Fibroblast of skin of scalp (primary cell): ENCODE data around the gene TTYH1.
A peak's percentile ranks its signal among the peaks of the same experiment; 100 is the strongest.
"Not testable (repeated sequence)": the region's sequence is repeated elsewhere in the genome, so short reads cannot be mapped to it uniquely, and the experiment has no call there.

Experiments used
- DNase-seq: peaks from one replicate; pipeline ENCODE4 v3.0.0-alpha.2; 2013

Gene TTYH1

DNA sequence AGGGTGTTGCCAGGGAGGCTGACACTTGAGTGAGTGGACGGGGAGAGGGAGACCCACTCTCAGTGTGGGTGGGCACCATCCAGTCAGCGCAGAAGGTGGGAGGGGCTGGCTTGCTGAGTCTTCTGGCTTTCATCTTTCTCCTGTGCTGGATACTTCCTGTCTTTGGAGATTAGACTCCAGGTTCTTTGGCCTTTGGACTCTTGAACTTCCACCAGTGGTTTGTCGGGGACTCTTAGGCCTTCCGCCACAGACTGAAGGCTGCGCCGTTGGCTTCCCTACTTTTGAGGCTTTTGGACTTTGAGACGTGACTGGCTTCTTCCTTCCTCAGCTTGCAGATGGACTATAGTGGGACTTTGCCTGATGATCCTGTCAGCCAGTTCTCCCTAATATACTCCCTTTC lies 29.5 kb downstream of the TTYH1 start:
- no peak for DNase-seq

DNA sequence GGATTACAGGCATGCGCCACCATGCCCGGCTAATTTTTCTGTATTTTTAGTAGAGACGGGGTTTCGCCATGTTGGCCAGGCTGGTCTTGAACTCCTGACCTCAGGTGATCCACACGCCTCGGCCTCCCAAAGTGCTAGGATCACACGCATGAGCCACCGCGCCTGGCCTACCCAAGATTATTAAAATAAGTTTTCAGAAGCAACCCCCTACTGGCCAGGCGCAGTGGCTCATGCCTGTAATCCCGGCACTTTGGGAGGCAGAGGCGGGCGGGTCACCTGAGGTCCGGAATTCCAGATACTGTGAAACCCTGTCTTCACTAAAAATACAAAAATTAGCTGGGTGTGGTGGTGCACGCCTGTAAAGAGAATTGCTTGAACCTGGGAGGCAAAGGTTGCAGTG lies 31.1 kb downstream of the TTYH1 start:
- not testable (repeated sequence) for DNase-seq

GRCh38 chr19:54448040-54448773 lies 32.9 kb downstream of the TTYH1 start:
- DNase-seq = peak; percentile 60

DNA sequence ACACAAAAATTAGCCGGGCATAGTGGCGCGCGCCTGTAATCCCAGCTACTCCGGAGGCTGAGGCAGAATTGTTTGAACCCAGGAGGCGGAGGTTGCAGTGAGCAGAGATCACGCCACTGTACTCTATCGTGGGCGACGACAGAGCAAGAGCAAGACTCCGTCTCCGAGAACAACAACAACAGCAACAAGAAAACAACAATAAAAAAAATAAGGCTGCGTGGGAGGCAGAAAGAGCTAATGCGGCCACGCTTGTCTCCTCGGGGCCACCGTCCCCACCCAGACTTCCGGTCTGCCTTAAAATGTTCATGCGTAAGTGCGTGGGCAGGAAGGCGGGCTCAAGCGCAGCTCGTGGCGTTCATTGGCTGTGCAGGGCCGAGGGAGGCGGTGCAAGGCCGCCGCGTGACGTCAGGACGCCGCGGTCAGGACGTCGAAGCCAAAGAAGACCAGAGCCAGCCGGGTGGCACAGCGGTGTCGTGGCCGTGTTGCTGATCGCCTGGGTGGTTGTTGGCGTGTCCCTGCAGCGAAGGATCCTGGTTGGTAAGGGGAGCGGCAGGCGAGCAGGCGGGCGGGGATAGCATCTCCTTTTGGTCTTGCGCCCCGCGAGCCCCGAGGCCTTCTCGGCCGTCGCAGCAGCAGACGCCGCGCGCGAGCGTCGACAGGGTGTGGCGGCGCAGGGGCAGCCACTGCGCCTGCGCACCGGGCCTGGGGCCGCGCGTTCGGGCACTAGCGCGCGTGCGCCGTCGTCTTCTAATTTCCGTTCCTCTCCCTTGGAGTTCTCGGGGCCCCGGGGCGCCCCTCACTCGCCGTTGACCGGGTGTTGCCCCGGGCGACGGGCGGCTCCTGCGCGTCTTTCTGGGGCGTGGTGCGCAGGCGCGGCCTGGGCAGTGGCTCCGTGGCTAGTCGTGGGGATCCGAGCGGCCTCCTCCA lies 33.8 kb downstream of the TTYH1 start, which contains the start of gene LENG8:
Gene LENG8, plus strand, starts transcription at position 426 of the 927 bp plus-strand sequence. CDS start 2,146 bp downstream, outside the sequence.
- DNase-seq = peak; percentile 98

GRCh38 chr19:54449701-54450069 lies 34.4 kb downstream of the TTYH1 start:
- DNase-seq = no peak

GRCh38 chr19:54451331-54451871 lies 36.1 kb downstream of the TTYH1 start:
- no peak for DNase-seq

DNA sequence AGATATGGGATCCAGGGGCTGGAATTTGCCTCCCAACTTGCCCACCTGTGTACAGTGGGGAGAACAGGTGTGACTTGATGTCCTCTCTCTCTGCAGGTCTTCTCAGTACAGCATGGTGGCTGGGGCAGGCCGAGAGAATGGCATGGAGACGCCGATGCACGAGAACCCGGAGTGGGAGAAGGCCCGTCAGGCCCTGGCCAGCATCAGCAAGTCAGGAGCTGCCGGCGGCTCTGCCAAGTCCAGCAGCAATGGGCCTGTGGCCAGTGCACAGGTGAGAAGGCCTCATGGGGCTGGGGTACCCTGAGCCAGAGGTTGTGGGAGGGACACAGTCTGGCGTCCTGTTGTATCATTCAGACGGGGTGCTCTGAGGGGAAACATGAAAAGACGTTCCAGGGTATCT lies 36.7 kb downstream of the TTYH1 start:
- no peak for DNase-seq

DNA sequence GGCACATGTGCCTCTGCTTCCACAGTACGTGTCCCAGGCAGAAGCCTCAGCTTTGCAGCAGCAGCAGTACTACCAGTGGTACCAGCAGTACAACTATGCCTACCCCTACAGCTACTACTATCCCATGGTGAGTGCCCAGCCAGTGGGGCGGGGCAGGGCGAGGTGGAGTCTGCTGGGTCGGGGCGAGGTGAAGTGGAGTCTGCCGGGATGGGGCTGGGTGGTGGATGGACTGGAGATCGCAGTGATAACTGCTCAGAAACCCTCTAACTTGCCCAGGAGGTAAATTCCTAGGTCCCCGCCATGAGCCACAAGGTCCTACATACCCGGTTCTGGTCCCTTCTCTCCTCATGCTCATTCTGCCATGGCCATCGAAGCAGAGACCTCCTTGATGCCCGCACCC lies 37.4 kb downstream of the TTYH1 start:
- no peak for DNase-seq

- no peak for DNase-seq
Measured at GRCh38 chr19:54453921-54454780, 38.9 kb downstream of the TTYH1 start.

- DNase-seq = no peak
Measured at GRCh38 chr19:54454781-54455675, 39.8 kb downstream of the TTYH1 start.

- no peak for DNase-seq
Measured at GRCh38 chr19:54455786-54456422, 40.6 kb downstream of the TTYH1 start.

GRCh38 chr19:54456423-54457373 lies 41.4 kb downstream of the TTYH1 start:
- DNase-seq = no peak

GRCh38 chr19:54457773-54458647 lies 42.7 kb downstream of the TTYH1 start:
- DNase-seq = no peak

- no peak for DNase-seq
Measured at GRCh38 chr19:54458648-54459281, 43.5 kb downstream of the TTYH1 start.

GRCh38 chr19:54459282-54460229 lies 44.3 kb downstream of the TTYH1 start:
- no peak for DNase-seq

- no peak for DNase-seq
Measured at GRCh38 chr19:54460230-54461005, 45.2 kb downstream of the TTYH1 start.
